H1 (cell line): Measurements from ENCODE around the gene ANAPC2. TPM values are rescaled to one million over a fixed set of nuclear protein-coding genes. Genes with fewer than 3 reads are reported as not detected.

Source experiments
- CTCF ChIA-PET: fragments of 300-600 bp; sonication (Branson Sonifier 250); formaldehyde crosslinking; loops from one replicate; lab custom pipeline; 2021; ENCODE audit not compliant: partially characterized antibody; lab: Charles Lee
- POLR2A ChIA-PET: fragments of 300-600 bp; sonication (Branson Sonifier 250); formaldehyde crosslinking; loops from one replicate; lab custom pipeline; 2021; ENCODE audit warnings: inconsistent platforms; ENCODE audit not compliant: partially characterized antibody; lab: Charles Lee
- DNase-seq, 2 experiments: peaks; one replicate each; pipeline versions ENCODE4 v3.0.0 to v3.0.0-alpha.2; 2010 to 2022; ENCODE audit warnings: low spot score in 2 of 2, low read depth in 1 of 2, mixed read lengths in 1 of 2
- FAIRE-seq: peaks from 2 replicates; lab custom pipeline; 2011; peaks lifted over from hg19 to GRCh38; lab: Jason Lieb, UNC
- H2AFZ ChIP-seq: 2 replicates; pipeline ENCODE4 v1.8.1; 2012; ENCODE audit warnings: low read length, inconsistent platforms
- H2AK5ac ChIP-seq: 2 replicates; pipeline ENCODE4 v1.6.1; 2013; ENCODE audit warnings: low read depth, low read length
- H2BK120ac ChIP-seq: replicated peaks from 2 replicates; pipeline ENCODE3; 2013; ENCODE audit warnings: low read depth, low read length, inconsistent platforms
- H2BK12ac ChIP-seq: 2 replicates; pipeline ENCODE4 v1.6.1; 2013; ENCODE audit warnings: low read depth, low read length
- H2BK15ac ChIP-seq: 2 replicates; pipeline ENCODE4 v1.6.1; 2013; ENCODE audit warnings: low read length
- H2BK20ac ChIP-seq: 2 replicates; pipeline ENCODE4 v1.6.1; 2013; ENCODE audit warnings: low read length
- H2BK5ac ChIP-seq: 2 replicates; pipeline ENCODE4 v1.6.1; 2013; ENCODE audit warnings: low read depth, low read length
- H3K14ac ChIP-seq: 2 replicates; pipeline ENCODE4 v1.6.1; 2013; ENCODE audit warnings: inconsistent platforms; ENCODE audit not compliant: insufficient read length
- H3K18ac ChIP-seq: 2 replicates; pipeline ENCODE4 v1.6.1; 2013; ENCODE audit warnings: low read length; ENCODE audit errors: extremely low read depth
- H3K23ac ChIP-seq: 2 replicates; pipeline ENCODE4 v1.6.1; 2013; ENCODE audit warnings: inconsistent platforms; ENCODE audit not compliant: insufficient read length
- H3K23me2 ChIP-seq: 2 replicates; pipeline ENCODE4 v1.6.1; 2013; ENCODE audit warnings: low read depth, low read length
- H3K27ac ChIP-seq: 2 replicates; pipeline ENCODE4 v1.6.1; 2011; ENCODE audit warnings: low read depth, low read length, inconsistent platforms
- H3K27me3 ChIP-seq, 4 experiments: replicated peaks in 1 of 4; 1 replicate in 1 of 4; 2 replicates in 3 of 4; pipeline versions ENCODE4 v1.6.1 to v1.8.1; 2011 to 2013; ENCODE audit warnings: low read length in 3 of 4, mild to moderate bottlenecking in 3 of 4, inconsistent platforms in 2 of 4, mixed read lengths in 2 of 4, moderate library complexity in 1 of 4; ENCODE audit not compliant: control insufficient read depth in 3 of 4, insufficient read depth in 3 of 4; ENCODE audit errors: extremely low read depth in 1 of 4
- H3K36me3 ChIP-seq, 4 experiments: 2 replicates each; pipeline versions ENCODE4 v1.6.1 to v1.8.1; 2011 to 2013; ENCODE audit warnings: mild to moderate bottlenecking in 4 of 4, low read length in 3 of 4, moderate library complexity in 2 of 4, control low read depth in 1 of 4, inconsistent platforms in 1 of 4; ENCODE audit not compliant: insufficient read depth in 4 of 4, control insufficient read depth in 2 of 4
- H3K4ac ChIP-seq: replicated peaks from 2 replicates; pipeline ENCODE3; 2013; ENCODE audit warnings: low read length, low read depth, mixed read lengths, inconsistent platforms; ENCODE audit not compliant: insufficient read length
- H3K4me1 ChIP-seq, 4 experiments: replicated peaks in 1 of 4; 1 replicate in 1 of 4; 2 replicates in 3 of 4; pipeline versions ENCODE4 v1.6.1 to v1.8.1; 2011 to 2013; ENCODE audit warnings: low read length in 3 of 4, inconsistent platforms in 2 of 4, mixed read lengths in 1 of 4; ENCODE audit not compliant: insufficient read depth in 4 of 4, control insufficient read depth in 3 of 4
- H3K4me2 ChIP-seq, 2 experiments: 2 replicates each; pipeline versions ENCODE4 v1.6.1 to v1.8.1; 2011 to 2013; ENCODE audit warnings: low read depth in 2 of 2, low read length in 2 of 2, control low read depth in 1 of 2, inconsistent platforms in 1 of 2, mild to moderate bottlenecking in 1 of 2; ENCODE audit not compliant: insufficient read depth in 1 of 2
- H3K4me3 ChIP-seq, 4 experiments: fragments of 200-600, 300-600 bp in 1 of 4; sonication (generic), shearing (Covaris generic), sonication (Bioruptor Twin) in 1 of 4; 2 replicates each; pipeline versions ENCODE4 v1.5.1 to v1.8.1; 2011 to 2016; ENCODE audit warnings: low read length in 4 of 4, low read depth in 3 of 4, control low read depth in 2 of 4, inconsistent platforms in 2 of 4, mild to moderate bottlenecking in 2 of 4, mixed read lengths in 1 of 4, moderate library complexity in 1 of 4; ENCODE audit not compliant: insufficient read depth in 2 of 4; ENCODE audit errors: extremely low read depth in 1 of 4
- H3K56ac ChIP-seq: replicated peaks from 2 replicates; pipeline ENCODE3; 2013; ENCODE audit warnings: low read depth, mild to moderate bottlenecking, mixed read lengths, low read length, inconsistent platforms; ENCODE audit not compliant: insufficient read length
- H3K79me1 ChIP-seq: 2 replicates; pipeline ENCODE4 v1.6.1; 2013; ENCODE audit warnings: low read depth, low read length, control low read depth
- H3K79me2 ChIP-seq, 2 experiments: 2 replicates each; pipeline versions ENCODE4 v1.6.1 to v1.8.1; 2012 to 2013; ENCODE audit warnings: low read length in 2 of 2, mild to moderate bottlenecking in 2 of 2, inconsistent platforms in 1 of 2; ENCODE audit not compliant: insufficient read depth in 2 of 2, control insufficient read depth in 1 of 2
- H3K9ac ChIP-seq, 4 experiments: replicated peaks in 1 of 4; 1 replicate in 1 of 4; 2 replicates in 3 of 4; pipeline versions ENCODE4 v1.6.1 to v1.8.1; 2011 to 2013; ENCODE audit warnings: low read depth in 3 of 4, low read length in 3 of 4, control low read depth in 2 of 4, mild to moderate bottlenecking in 2 of 4, moderate library complexity in 2 of 4, inconsistent platforms in 1 of 4; ENCODE audit errors: extremely low read depth in 1 of 4
- H3K9me3 ChIP-seq, 2 experiments: 2 replicates each; pipeline versions ENCODE4 v1.6.1 to v1.8.1; 2012 to 2013; ENCODE audit warnings: mild to moderate bottlenecking in 2 of 2, moderate library complexity in 2 of 2, control low read depth in 1 of 2, inconsistent platforms in 1 of 2, low read depth in 1 of 2, low read length in 1 of 2, mixed read lengths in 1 of 2; ENCODE audit not compliant: insufficient read depth in 2 of 2
- H4K20me1 ChIP-seq, 2 experiments: replicated peaks in 1 of 2; 2 replicates each; pipeline versions ENCODE3 to v1.8.1; 2011 to 2013; ENCODE audit warnings: inconsistent platforms in 2 of 2, low read length in 2 of 2, mild to moderate bottlenecking in 1 of 2; ENCODE audit not compliant: insufficient read depth in 2 of 2, control insufficient read depth in 1 of 2
- H4K5ac ChIP-seq: 2 replicates; pipeline ENCODE4 v1.6.1; 2013; ENCODE audit warnings: low read length, low read depth, mixed read lengths, inconsistent platforms; ENCODE audit not compliant: insufficient read length
- H4K8ac ChIP-seq: 2 replicates; pipeline ENCODE4 v1.8.0; 2013; ENCODE audit warnings: mild to moderate bottlenecking, moderate library complexity, low read length, inconsistent platforms; ENCODE audit not compliant: insufficient read depth; ENCODE audit errors: extremely low read depth
- H4K91ac ChIP-seq: replicated peaks from 2 replicates; pipeline ENCODE3; 2013; ENCODE audit warnings: low read length, mixed read lengths, inconsistent platforms; ENCODE audit not compliant: insufficient read length
- E2F6 ChIP-seq: IDR thresholded peaks from 2 replicates; pipeline ENCODE4 v1.6.1; 2012; ENCODE audit warnings: inconsistent platforms
- EZH2 ChIP-seq: fragments of 200-600 bp; sonication (generic); IDR thresholded peaks from 2 replicates; pipeline ENCODE4 v1.7.1; 2012; ENCODE audit warnings: low read depth, mild to moderate bottlenecking, moderate library complexity, low read length, inconsistent platforms; ENCODE audit not compliant: severe bottlenecking
- KDM5A ChIP-seq: fragments of 200-600 bp; IDR thresholded peaks from 2 replicates; pipeline ENCODE4 v1.7.1; 2012; ENCODE audit warnings: mild to moderate bottlenecking, low read length, inconsistent platforms, mixed read lengths
- MAX ChIP-seq: IDR thresholded peaks from 2 replicates; pipeline ENCODE4 v1.6.1; 2012; ENCODE audit warnings: inconsistent platforms
- SUZ12 ChIP-seq: fragments of 200-600 bp; sonication (generic); IDR thresholded peaks from 2 replicates; pipeline ENCODE4 v1.6.1; 2012; ENCODE audit warnings: mild to moderate bottlenecking, inconsistent platforms, low read length, moderate library complexity, mixed read lengths
- TAF7 ChIP-seq: optimal IDR thresholded peaks from 2 replicates; pipeline ENCODE3; 2011; ENCODE audit warnings: low read depth, mild to moderate bottlenecking, inconsistent platforms, low read length, moderate library complexity, borderline replicate concordance
- WGBS, 2 experiments: shearing (Covaris generic) in 1 of 2; methylation state at CpG; one replicate each; pipeline versions ENCODE4 v1.1.6 to v1.1.7; 2013 to 2015; ENCODE audit warnings: low lambda C conversion rate in 2 of 2, mixed read lengths in 2 of 2, inconsistent platforms in 1 of 2, low coverage in 1 of 2, missing lambda C conversion rate in 1 of 2; ENCODE audit not compliant: insufficient replicate concordance in 2 of 2, insufficient coverage in 1 of 2, insufficient read length in 1 of 2; ENCODE audit errors: extremely low coverage in 1 of 2, missing lambda C conversion rate in 1 of 2; 5-methylcytosine and 5-hydroxymethylcytosine counted together
- polyA plus RNA-seq, 7 experiments: library from polyadenylated mRNA; depleted of rRNA in 3 of 7; stranded (reverse) in 5 of 7; unstranded in 2 of 7; fragments of >200 nt in 5 of 7; fragments of 200-250 nt in 2 of 7; gene quantifications; 1 replicate in 5 of 7; 2 replicates in 1 of 7; 4 replicates in 1 of 7; pipeline versions ENCODE4 v1.2.1 to v1.2.3, GENCODE V29; 2011 to 2013; ENCODE audit warnings: missing spikeins in 2 of 7, mixed read lengths in 2 of 7
- total RNA-seq: library from RNA; stranded (reverse); fragmentation: NEBNext Ultra II Directional; extraction: Animal tissue kit (Norgen Biotek cat#: 25700); gene quantifications from 2 replicates; pipeline ENCODE4 v1.2.1, GENCODE V29; 2021

The ANAPC2 gene
- total and polyA plus RNA-seq, 2 of the 8 experiments (the other 6 are each of a cell fraction or from before 2014, with no cell fraction given): 30.2 to 37.7 TPM

DNA sequence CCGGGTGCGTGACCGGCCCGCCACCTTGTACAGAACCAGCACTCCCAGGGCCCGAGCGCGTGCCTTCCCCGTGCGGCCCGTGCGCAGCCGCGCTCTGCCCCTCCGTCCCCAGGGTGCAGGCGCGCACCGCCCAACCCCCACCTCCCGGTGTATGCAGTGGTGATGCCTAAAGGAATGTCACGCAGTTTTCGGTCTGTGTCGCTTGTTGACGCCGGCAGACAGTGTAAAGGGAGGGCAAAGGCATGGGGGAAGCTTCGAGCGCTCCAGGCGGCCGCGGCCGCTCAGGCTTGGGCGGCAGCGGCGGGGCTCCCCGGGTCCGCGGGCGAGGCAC, 19.8 kb downstream of the ANAPC2 start:
- no peak overlapping the region for H4K5ac ChIP-seq
- no peak for FAIRE-seq
- DNase-seq: peak in 1 of 2 experiments; percentile 64
- ChIA-PET CTCF (interaction anchor here (0.9 to 2.2 kb wide), 5 partner anchors 11 to 139 kb away, joined by 3 to 5 read pairs (median 3); a partner anchor contains a TSS), POLR2A (interaction anchor here (0.6 to 3.0 kb wide), 9 partner anchors 11 to 98 kb away, joined by 3 to 14 read pairs (median 4); partner anchors contain the start of gene TUBB4B)
- H3K4me3 ChIP-seq: peak overlapping the region; percentile 35 to 65 (median 49); a peak in 7 of 8 replicates
- H2BK15ac ChIP-seq: no peak overlapping the region
- no peak overlapping the region for H4K91ac ChIP-seq
- H3K9ac ChIP-seq: no peak overlapping the region
- no peak overlapping the region for H3K56ac ChIP-seq
- no peak overlapping the region for H2AK5ac ChIP-seq
- H3K23me2 ChIP-seq: peaks cover 15% of the 10 kb centered on the region; the same call in 1 of the 2 replicates
- TF ChIP-seq MAX: peak; percentile 24
- peak; percentile 80 for TF ChIP-seq SUZ12
- 0 out of 2 replicates have a peak, but pooled peaks have one; percentile 27 for TF ChIP-seq E2F6
- peak; percentile 79 for TF ChIP-seq EZH2
- no peak for TF ChIP-seq KDM5A
- no peak for TF ChIP-seq TAF7
- TF ChIP-seq, all 59 proteins: peak for 4
- Histone ChIP-seq H2BK5ac (no peak overlapping the region), H3K4ac (no peak overlapping the region), H2BK120ac (no peak overlapping the region), H3K23ac (no peak overlapping the region), H3K36me3 (no peaks in the 10 kb centered on the region; a peak in 1 of 8 replicates), H2BK12ac (no peak overlapping the region), H3K27ac (no peak overlapping the region), H3K4me2 (peak overlapping the region; percentile 68 to 96), H4K8ac (no peak overlapping the region), H4K20me1 (peaks cover 0 to 13% of the 10 kb centered on the region in 2 experiments), H3K79me1 (no peaks in the 10 kb centered on the region; the same call in 1 of the 2 replicates), H3K27me3 (peaks cover 43 to 90% (median 74%) of the 10 kb centered on the region in 4 experiments), H3K9me3 (no peaks in the 10 kb centered on the region), H2AFZ (no peak overlapping the region), H3K4me1 (peaks cover 0 to 16% (median 11%) of the 10 kb centered on the region in 4 experiments; a peak in 6 of 7 replicates), H3K79me2 (no peaks in the 10 kb centered on the region), H3K14ac (no peak overlapping the region), H2BK20ac (no peak overlapping the region), H3K18ac (no peak overlapping the region)
- WGBS, 2 experiments: 0% methylated on average over 16 of the region's 36 CpGs; no CpG with 5 or more reads in 1 of the 2 experiments
